ENCODE data around the gene HNRNPK. TPM values are rescaled to one million over a fixed set of nuclear protein-coding genes. Genes with fewer than 3 reads are reported as not detected.

Gene HNRNPK
- total RNA-seq (617 TPM), polyA plus RNA-seq (1,000 to 10,000 TPM in 1 of 4 donors, 100 to 1,000 TPM in 3; 941 to 1,033 (median 952) TPM)

DNA sequence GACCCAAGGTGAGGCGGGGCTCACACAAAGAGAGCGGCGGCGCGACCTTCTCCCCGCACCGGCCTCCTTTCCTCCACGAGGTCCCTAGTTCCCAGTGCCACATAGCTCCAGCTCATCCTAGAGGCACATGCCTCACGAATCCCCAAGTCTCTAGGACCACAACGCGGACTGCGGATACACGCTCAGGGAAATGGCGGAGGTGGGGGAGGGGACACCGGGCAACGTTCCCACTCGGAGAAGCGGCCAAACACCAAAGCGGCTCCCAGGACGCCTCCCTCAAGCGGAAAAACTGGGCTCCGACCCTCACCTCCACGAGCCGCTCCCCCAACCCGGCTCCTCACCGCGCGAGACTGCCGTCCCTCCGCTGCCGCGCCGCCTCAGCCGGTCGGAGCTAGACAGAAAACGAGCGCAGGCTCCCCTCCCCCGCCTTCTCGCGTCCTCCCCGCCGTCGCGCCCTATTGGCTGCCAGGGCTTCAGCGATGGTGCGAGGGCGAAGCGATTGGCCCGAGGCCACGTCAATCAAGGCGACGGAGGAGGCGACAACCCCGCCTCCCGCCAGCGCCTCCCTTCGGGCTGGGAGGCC, at the start of gene HNRNPK:
TSS of gene HNRNPK (minus strand) at position 404 of the 583 bp plus-strand sequence. CDS start 1,963 bp downstream, outside the sequence.
- Histone ChIP-seq H3K9me3 (ENCODE audit: control insufficient read depth in 2 of 2, low read length in 2 of 2) (no peaks in the 10 kb centered on the region), H3K27me3 (ENCODE audit: control insufficient read depth, insufficient read depth, low read length) (no peaks in the 10 kb centered on the region), H3K4me1 (ENCODE audit: control insufficient read depth, insufficient read depth, low read length, poor library complexity, severe bottlenecking) (peaks cover 49% of the 10 kb centered on the region), H3K36me3 (ENCODE audit: control insufficient read depth, insufficient read depth, low read length) (peaks cover 30% of the 10 kb centered on the region), H3K27ac (ENCODE audit: insufficient read depth, low read length, poor library complexity, severe bottlenecking) (peak within 1 kb of the TSS; percentile 99), H3K4me3 (ENCODE audit: low read depth, low read length) (peak within 1 kb of the TSS; percentile 100)
- peaks cover 32 to 56% (median 44%) of the 10 kb centered on the region in 4 donors for H3K4me1 Mint-ChIP-seq
- peaks cover 0 to 2% (median 0%) of the 10 kb centered on the region in 7 donors for H3K9me3 Mint-ChIP-seq
- DNase-seq: peak; percentile 98 to 100 (median 99)
- peak; percentile 83 to 84 for ATAC-seq (ENCODE audit: low read depth in 2 of 2)
- H3K27ac Mint-ChIP-seq: peak within 1 kb of the TSS; percentile 98 to 100 (median 100)
- peaks cover 36% of the 10 kb centered on the region for H3K36me3 Mint-ChIP-seq
- peaks cover 12% of the 10 kb centered on the region for H3K27me3 Mint-ChIP-seq
- H3K4me3 Mint-ChIP-seq: peak within 1 kb of the TSS; percentile 97 to 100 (median 100)

- Mint-ChIP-seq H3K4me3 (no peak overlapping the region), H3K27ac (no peak overlapping the region), H3K36me3 (no peaks in the 10 kb centered on the region), H3K9me3 (peaks cover 0 to 3% (median 0%) of the 10 kb centered on the region in 7 donors), H3K27me3 (no peaks in the 10 kb centered on the region), H3K4me1 (no peaks in the 10 kb centered on the region)
- no peaks in the 10 kb centered on the region for H3K9me3 ChIP-seq (ENCODE audit: control insufficient read depth in 2 of 2, low read length in 2 of 2)
- H3K27me3 ChIP-seq (ENCODE audit: control insufficient read depth, insufficient read depth, low read length): peaks cover 2% of the 10 kb centered on the region
- H3K27ac ChIP-seq (ENCODE audit: insufficient read depth, low read length, poor library complexity, severe bottlenecking): no peak overlapping the region
- no peaks in the 10 kb centered on the region for H3K4me1 ChIP-seq (ENCODE audit: control insufficient read depth, insufficient read depth, low read length, poor library complexity, severe bottlenecking)
- no peak for DNase-seq
- ATAC-seq (ENCODE audit: low read depth in 2 of 2): no peak
- H3K36me3 ChIP-seq (ENCODE audit: control insufficient read depth, insufficient read depth, low read length): no peaks in the 10 kb centered on the region
- H3K4me3 ChIP-seq (ENCODE audit: low read depth, low read length): no peak overlapping the region
Observed at GRCh38 chr9:84027201-84027600, 47.2 kb upstream of the HNRNPK start.

- DNase-seq (no peak), ATAC-seq (ENCODE audit: low read depth in 2 of 2) (no peak)
- Mint-ChIP-seq H3K4me1 (no peaks in the 10 kb centered on the region), H3K4me3 (no peak overlapping the region), H3K36me3 (no peaks in the 10 kb centered on the region), H3K9me3 (peaks cover 0 to 3% (median 0%) of the 10 kb centered on the region in 7 donors), H3K27ac (no peak overlapping the region), H3K27me3 (peaks cover 5% of the 10 kb centered on the region)
- Histone ChIP-seq H3K27me3 (ENCODE audit: control insufficient read depth, insufficient read depth, low read length) (peaks cover 2% of the 10 kb centered on the region), H3K9me3 (ENCODE audit: control insufficient read depth in 2 of 2, low read length in 2 of 2) (no peaks in the 10 kb centered on the region), H3K4me3 (ENCODE audit: low read depth, low read length) (no peak overlapping the region), H3K27ac (ENCODE audit: insufficient read depth, low read length, poor library complexity, severe bottlenecking) (no peak overlapping the region), H3K4me1 (ENCODE audit: control insufficient read depth, insufficient read depth, low read length, poor library complexity, severe bottlenecking) (no peaks in the 10 kb centered on the region), H3K36me3 (ENCODE audit: control insufficient read depth, insufficient read depth, low read length) (no peaks in the 10 kb centered on the region)
Observed at GRCh38 chr9:84024041-84024575, 44.1 kb upstream of the HNRNPK start.

- Mint-ChIP-seq H3K4me3 (no peak overlapping the region), H3K27ac (no peak overlapping the region), H3K9me3 (no peaks in the 10 kb centered on the region), H3K27me3 (no peaks in the 10 kb centered on the region), H3K4me1 (peaks cover 0 to 2% (median under 1%) of the 10 kb centered on the region in 4 donors), H3K36me3 (peaks cover 9% of the 10 kb centered on the region)
- no peak for ATAC-seq (ENCODE audit: low read depth in 2 of 2)
- Histone ChIP-seq H3K4me3 (ENCODE audit: low read depth, low read length) (no peak overlapping the region), H3K27me3 (ENCODE audit: control insufficient read depth, insufficient read depth, low read length) (no peaks in the 10 kb centered on the region), H3K9me3 (ENCODE audit: control insufficient read depth in 2 of 2, low read length in 2 of 2) (no peaks in the 10 kb centered on the region), H3K4me1 (ENCODE audit: control insufficient read depth, insufficient read depth, low read length, poor library complexity, severe bottlenecking) (no peaks in the 10 kb centered on the region), H3K27ac (ENCODE audit: insufficient read depth, low read length, poor library complexity, severe bottlenecking) (no peak overlapping the region), H3K36me3 (ENCODE audit: control insufficient read depth, insufficient read depth, low read length) (no peaks in the 10 kb centered on the region)
- no peak for DNase-seq
Observed at GRCh38 chr9:84007662-84008061, 27.6 kb upstream of the HNRNPK start.

- Histone ChIP-seq H3K27ac (ENCODE audit: insufficient read depth, low read length, poor library complexity, severe bottlenecking) (no peak overlapping the region), H3K36me3 (ENCODE audit: control insufficient read depth, insufficient read depth, low read length) (no peaks in the 10 kb centered on the region), H3K4me1 (ENCODE audit: control insufficient read depth, insufficient read depth, low read length, poor library complexity, severe bottlenecking) (peaks cover 8% of the 10 kb centered on the region), H3K27me3 (ENCODE audit: control insufficient read depth, insufficient read depth, low read length) (no peaks in the 10 kb centered on the region), H3K9me3 (ENCODE audit: control insufficient read depth in 2 of 2, low read length in 2 of 2) (no peaks in the 10 kb centered on the region), H3K4me3 (ENCODE audit: low read depth, low read length) (no peak overlapping the region)
- Mint-ChIP-seq H3K9me3 (no peaks in the 10 kb centered on the region), H3K27me3 (no peaks in the 10 kb centered on the region), H3K4me1 (peaks cover 8 to 19% (median 17%) of the 10 kb centered on the region in 4 donors), H3K4me3 (no peak overlapping the region), H3K27ac (no peak overlapping the region), H3K36me3 (peaks cover 18% of the 10 kb centered on the region)
- ATAC-seq (ENCODE audit: low read depth in 2 of 2) (no peak), DNase-seq (no peak)
Observed at GRCh38 chr9:84003246-84003645, 23.2 kb upstream of the HNRNPK start.

DNA sequence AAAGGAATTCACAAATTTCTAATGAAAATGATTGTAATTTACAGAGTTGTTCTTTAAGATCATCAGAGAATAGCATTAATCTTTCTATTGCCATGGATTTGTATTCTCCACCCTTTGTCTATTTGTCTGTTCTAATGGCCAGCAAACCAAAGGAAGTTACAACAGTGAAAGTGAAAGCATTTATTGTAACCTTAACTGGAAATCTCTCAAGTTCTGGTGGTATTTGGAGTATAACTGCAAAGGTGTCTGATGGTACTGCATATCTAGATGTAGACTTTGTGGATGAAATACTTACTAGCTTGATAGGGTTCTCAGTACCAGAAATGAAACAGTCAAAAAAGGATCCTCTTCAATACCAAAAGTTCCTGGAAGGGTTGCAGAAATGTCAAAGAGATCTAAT, 22.3 kb upstream of the HNRNPK start:
- H3K4me3 Mint-ChIP-seq: peak overlapping the region in 1 of 4 donors; percentile 55
- Histone ChIP-seq H3K9me3 (ENCODE audit: control insufficient read depth in 2 of 2, low read length in 2 of 2) (no peaks in the 10 kb centered on the region), H3K4me1 (ENCODE audit: control insufficient read depth, insufficient read depth, low read length, poor library complexity, severe bottlenecking) (peaks cover 8% of the 10 kb centered on the region), H3K36me3 (ENCODE audit: control insufficient read depth, insufficient read depth, low read length) (no peaks in the 10 kb centered on the region), H3K27me3 (ENCODE audit: control insufficient read depth, insufficient read depth, low read length) (no peaks in the 10 kb centered on the region), H3K4me3 (ENCODE audit: low read depth, low read length) (peak overlapping the region; percentile 9), H3K27ac (ENCODE audit: insufficient read depth, low read length, poor library complexity, severe bottlenecking) (no peak overlapping the region)
- peaks cover 18% of the 10 kb centered on the region for H3K36me3 Mint-ChIP-seq
- peak overlapping the region; percentile 21 to 60 (median 29) for H3K27ac Mint-ChIP-seq
- ATAC-seq (ENCODE audit: low read depth in 2 of 2) (peak in 1 of 2 donors; percentile 73), DNase-seq (peak in 2 of 3 donors; percentile 10 to 61)
- H3K27me3 Mint-ChIP-seq: no peaks in the 10 kb centered on the region
- no peaks in the 10 kb centered on the region for H3K9me3 Mint-ChIP-seq
- peaks cover 8 to 19% (median 17%) of the 10 kb centered on the region in 4 donors for H3K4me1 Mint-ChIP-seq

- Mint-ChIP-seq H3K4me1 (peaks cover 8 to 19% (median 17%) of the 10 kb centered on the region in 4 donors), H3K27ac (peak overlapping the region in 2 of 3 donors; percentile 21 to 29), H3K9me3 (no peaks in the 10 kb centered on the region), H3K4me3 (no peak overlapping the region), H3K36me3 (peaks cover 18% of the 10 kb centered on the region), H3K27me3 (no peaks in the 10 kb centered on the region)
- H3K36me3 ChIP-seq (ENCODE audit: control insufficient read depth, insufficient read depth, low read length): no peaks in the 10 kb centered on the region
- H3K4me3 ChIP-seq (ENCODE audit: low read depth, low read length): no peak overlapping the region
- H3K9me3 ChIP-seq (ENCODE audit: control insufficient read depth in 2 of 2, low read length in 2 of 2): no peaks in the 10 kb centered on the region
- no peaks in the 10 kb centered on the region for H3K27me3 ChIP-seq (ENCODE audit: control insufficient read depth, insufficient read depth, low read length)
- peaks cover 8% of the 10 kb centered on the region for H3K4me1 ChIP-seq (ENCODE audit: control insufficient read depth, insufficient read depth, low read length, poor library complexity, severe bottlenecking)
- no peak overlapping the region for H3K27ac ChIP-seq (ENCODE audit: insufficient read depth, low read length, poor library complexity, severe bottlenecking)
- no peak for DNase-seq
- ATAC-seq (ENCODE audit: low read depth in 2 of 2): no peak
Observed at GRCh38 chr9:84001621-84002020, 21.6 kb upstream of the HNRNPK start.

DNA sequence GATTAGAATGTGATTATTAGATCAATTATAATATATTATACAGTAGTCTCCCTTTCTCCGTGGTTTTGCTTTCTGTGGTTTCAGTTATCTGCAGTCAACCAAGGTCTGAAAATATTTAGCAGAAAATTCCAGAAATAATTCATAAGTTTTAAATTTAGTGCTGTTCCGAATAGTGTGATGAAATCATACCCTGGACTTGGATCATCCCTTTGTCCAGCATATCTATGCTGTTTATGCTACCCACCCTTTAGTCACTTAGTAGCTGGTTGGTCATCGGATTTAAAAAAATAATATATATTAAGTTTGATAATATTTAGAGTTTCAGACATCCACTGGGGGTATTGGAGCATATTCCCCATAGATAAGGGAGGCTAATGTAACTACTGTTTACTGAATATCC, 20.2 kb upstream of the HNRNPK start:
- DNase-seq (no peak), ATAC-seq (ENCODE audit: low read depth in 2 of 2) (no peak)
- Mint-ChIP-seq H3K27ac (no peak overlapping the region), H3K4me3 (no peak overlapping the region), H3K36me3 (peaks cover 18% of the 10 kb centered on the region), H3K27me3 (no peaks in the 10 kb centered on the region), H3K9me3 (no peaks in the 10 kb centered on the region), H3K4me1 (peaks cover 8 to 23% (median 18%) of the 10 kb centered on the region in 4 donors)
- Histone ChIP-seq H3K4me1 (ENCODE audit: control insufficient read depth, insufficient read depth, low read length, poor library complexity, severe bottlenecking) (peaks cover 8% of the 10 kb centered on the region), H3K27ac (ENCODE audit: insufficient read depth, low read length, poor library complexity, severe bottlenecking) (no peak overlapping the region), H3K27me3 (ENCODE audit: control insufficient read depth, insufficient read depth, low read length) (no peaks in the 10 kb centered on the region), H3K36me3 (ENCODE audit: control insufficient read depth, insufficient read depth, low read length) (no peaks in the 10 kb centered on the region), H3K9me3 (ENCODE audit: control insufficient read depth in 2 of 2, low read length in 2 of 2) (no peaks in the 10 kb centered on the region), H3K4me3 (ENCODE audit: low read depth, low read length) (no peak overlapping the region)

All from CD4-positive, CD25-positive, alpha-beta regulatory T cell (primary cell).